Measurements from ENCODE around the gene EML6.

The EML6 gene

GRCh38 chr2:54975175-54975574, 251.7 kb downstream of the EML6 start:
- TF ChIP-seq, protein P1, sequence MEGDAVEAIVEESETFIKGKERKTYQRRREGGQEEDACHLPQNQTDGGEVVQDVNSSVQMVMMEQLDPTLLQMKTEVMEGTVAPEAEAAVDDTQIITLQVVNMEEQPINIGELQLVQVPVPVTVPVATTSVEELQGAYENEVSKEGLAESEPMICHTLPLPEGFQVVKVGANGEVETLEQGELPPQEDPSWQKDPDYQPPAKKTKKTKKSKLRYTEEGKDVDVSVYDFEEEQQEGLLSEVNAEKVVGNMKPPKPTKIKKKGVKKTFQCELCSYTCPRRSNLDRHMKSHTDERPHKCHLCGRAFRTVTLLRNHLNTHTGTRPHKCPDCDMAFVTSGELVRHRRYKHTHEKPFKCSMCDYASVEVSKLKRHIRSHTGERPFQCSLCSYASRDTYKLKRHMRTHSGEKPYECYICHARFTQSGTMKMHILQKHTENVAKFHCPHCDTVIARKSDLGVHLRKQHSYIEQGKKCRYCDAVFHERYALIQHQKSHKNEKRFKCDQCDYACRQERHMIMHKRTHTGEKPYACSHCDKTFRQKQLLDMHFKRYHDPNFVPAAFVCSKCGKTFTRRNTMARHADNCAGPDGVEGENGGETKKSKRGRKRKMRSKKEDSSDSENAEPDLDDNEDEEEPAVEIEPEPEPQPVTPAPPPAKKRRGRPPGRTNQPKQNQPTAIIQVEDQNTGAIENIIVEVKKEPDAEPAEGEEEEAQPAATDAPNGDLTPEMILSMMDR (conservative IDR thresholded peaks at IDR 0.05; ENCODE audit: control insufficient read depth, insufficient read depth, low read depth, low read length), result no peak
- no peak for DNase-seq (ENCODE audit: low read depth)
- no peak overlapping the region for H3K4me3 ChIP-seq (ENCODE audit: control insufficient read depth, low read depth, low read length)

DNA sequence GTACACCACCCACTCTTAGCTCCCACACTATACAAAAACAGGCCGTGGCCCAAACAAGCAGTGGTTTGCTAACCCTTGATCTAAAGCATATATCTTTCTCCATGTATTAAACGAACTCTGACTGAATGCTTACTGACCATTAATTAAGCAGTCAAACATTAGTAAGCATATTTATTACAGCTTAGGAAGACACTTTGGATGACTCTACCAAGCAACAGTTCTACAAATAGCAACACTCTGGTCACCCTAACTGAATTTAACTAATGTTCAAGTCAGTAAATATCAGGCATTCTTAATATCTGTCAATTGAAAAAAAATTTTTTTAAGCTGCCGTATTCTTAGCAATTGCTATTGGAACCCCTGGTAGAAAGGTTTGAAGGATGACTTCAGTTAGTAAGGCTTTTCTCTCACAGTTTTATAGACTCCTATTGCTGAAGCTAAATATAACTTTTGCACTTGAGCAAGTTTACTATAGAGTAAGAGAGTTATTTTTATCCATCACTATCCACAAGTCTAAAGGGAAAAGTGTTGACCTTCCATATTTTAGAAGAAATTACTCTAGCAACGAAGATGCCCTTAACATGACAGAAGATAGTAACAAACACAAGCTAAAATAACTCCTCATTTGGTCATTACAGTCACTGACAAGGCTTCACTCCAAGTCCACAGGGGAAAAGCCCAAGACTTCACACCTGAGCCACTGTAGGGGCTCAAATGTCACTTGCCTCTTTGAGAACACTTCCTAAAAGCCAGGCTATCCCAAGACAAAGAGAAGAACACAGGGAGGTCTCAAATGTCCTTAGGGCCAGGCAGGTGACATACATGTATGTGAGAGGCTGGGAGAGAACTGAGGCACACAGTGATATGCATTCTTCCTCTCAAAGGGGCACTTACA, 252.4 kb downstream of the EML6 start:
- TF ChIP-seq, protein P1 (conservative IDR thresholded peaks at IDR 0.05; ENCODE audit: control insufficient read depth, insufficient read depth, low read depth, low read length), result no peak
- no peak for DNase-seq (ENCODE audit: low read depth)
- H3K4me3 ChIP-seq (ENCODE audit: control insufficient read depth, low read depth, low read length), result no peak overlapping the region

DNA sequence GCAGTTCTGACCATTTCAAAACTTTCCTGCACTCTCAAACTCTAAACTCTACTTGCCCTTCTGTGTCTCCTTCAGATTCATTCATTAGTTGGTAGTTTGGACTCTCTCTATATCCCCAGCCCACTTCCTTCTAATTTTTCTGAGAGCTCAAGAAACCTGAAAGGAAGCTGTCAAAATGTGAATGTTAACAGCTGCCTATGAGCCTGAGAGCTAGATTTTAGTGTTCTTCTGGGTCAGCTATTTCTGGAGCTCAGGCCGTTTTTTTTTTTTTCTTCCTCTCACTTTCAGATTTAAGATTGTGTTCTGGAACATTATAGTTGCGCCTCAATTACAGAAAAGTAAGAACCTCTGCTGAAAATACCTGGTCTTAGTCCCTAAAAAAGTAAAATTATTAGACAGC, 253.7 kb downstream of the EML6 start:
- no peak for DNase-seq (ENCODE audit: low read depth)
- no peak overlapping the region for H3K4me3 ChIP-seq (ENCODE audit: control insufficient read depth, low read depth, low read length)
- TF ChIP-seq, protein P1 (conservative IDR thresholded peaks at IDR 0.05; ENCODE audit: control insufficient read depth, insufficient read depth, low read depth, low read length), result no peak

GRCh38 chr2:54979321-54980044, 256.0 kb downstream of the EML6 start:
- H3K4me3 ChIP-seq (ENCODE audit: control insufficient read depth, low read depth, low read length), result no peak overlapping the region
- DNase-seq (ENCODE audit: low read depth), result no peak
- TF ChIP-seq, protein P1 (conservative IDR thresholded peaks at IDR 0.05; ENCODE audit: control insufficient read depth, insufficient read depth, low read depth, low read length), result no peak

GRCh38 chr2:54981385-54981784, 257.9 kb downstream of the EML6 start:
- no peak for DNase-seq (ENCODE audit: low read depth)
- H3K4me3 ChIP-seq (ENCODE audit: control insufficient read depth, low read depth, low read length), result no peak overlapping the region
- TF ChIP-seq, protein P1 (conservative IDR thresholded peaks at IDR 0.05; ENCODE audit: control insufficient read depth, insufficient read depth, low read depth, low read length), result no peak

DNA sequence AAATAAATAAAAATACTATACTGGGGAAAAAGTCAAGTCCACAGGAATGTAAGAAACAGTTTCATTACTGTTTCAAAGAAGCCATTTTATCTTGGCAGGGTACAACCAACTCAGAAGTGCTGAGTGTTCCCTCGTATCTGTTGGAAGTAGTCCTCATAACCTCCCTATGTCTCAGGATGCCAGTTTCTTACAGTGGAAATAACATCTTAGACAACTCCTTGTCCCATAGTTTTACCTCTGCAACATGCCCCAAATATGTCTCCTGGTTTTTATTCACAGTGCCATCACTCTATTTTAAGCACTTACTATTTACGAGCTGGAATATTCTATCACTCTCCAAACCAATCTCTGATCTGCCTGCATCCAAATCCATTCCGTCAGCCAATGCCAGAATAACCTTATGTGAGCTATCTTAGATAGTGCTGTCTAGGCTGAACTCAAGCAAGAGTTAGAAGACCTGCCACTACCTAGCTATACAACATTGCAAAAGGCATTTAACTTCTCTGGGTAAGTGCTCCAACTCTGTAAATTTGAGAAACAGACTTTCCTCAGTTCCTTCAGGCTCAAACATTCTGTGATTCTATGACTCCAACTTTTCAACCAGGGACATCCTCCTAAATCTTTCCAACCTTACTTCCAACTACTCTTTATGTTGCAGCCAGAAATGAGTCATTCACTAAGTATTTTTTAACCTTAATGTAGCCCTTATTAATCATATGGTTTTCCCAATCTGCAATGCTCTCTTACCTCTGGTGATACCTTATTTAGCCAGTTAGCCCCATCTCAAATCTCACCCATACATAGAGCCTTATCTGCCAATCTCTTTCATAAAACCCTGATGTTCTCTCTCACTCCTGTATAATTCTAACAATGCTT, 260.1 kb downstream of the EML6 start:
- no peak overlapping the region for H3K4me3 ChIP-seq (ENCODE audit: control insufficient read depth, low read depth, low read length)
- TF ChIP-seq, protein P1 (conservative IDR thresholded peaks at IDR 0.05; ENCODE audit: control insufficient read depth, insufficient read depth, low read depth, low read length), result no peak
- DNase-seq (ENCODE audit: low read depth), result peak; percentile 45

Measured in fibroblast of mammary gland (primary cell).